ENCODE results near the gene SPPL2B.
"Not testable (repeated sequence)": the region's sequence is repeated elsewhere in the genome, so short reads cannot be mapped to it uniquely, and the experiment has no call there.

The SPPL2B gene

DNA sequence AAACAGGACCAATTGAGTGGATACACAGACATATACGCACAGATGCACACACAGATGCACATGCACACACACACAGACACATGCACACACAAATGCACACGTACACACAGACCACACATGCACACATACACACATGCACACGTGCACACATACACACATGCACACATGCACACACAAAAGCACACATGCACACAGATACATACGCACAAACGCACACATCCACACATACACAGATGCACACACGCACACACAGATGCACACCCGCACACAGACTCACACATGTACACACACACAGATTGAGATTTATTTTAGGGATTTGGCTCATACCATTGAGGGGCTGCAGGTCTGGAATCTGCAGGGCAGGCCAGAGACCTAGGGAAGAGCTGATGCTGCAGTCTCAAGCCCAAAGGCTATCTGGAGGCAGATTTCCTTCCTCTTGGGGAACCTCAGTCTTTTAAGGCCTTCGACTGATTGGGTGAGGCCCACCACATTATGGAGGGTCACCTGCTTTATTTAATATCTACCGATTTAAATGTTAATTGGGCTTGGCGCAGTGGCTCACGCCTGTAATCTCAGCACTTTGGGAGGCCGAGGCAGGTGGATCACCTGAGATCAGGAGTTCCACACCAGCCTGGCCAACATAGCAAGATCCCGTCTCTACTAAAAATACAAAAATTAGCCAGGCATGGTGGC is 54.2 kb downstream of the SPPL2B start:
- DNase-seq, result no peak

DNA sequence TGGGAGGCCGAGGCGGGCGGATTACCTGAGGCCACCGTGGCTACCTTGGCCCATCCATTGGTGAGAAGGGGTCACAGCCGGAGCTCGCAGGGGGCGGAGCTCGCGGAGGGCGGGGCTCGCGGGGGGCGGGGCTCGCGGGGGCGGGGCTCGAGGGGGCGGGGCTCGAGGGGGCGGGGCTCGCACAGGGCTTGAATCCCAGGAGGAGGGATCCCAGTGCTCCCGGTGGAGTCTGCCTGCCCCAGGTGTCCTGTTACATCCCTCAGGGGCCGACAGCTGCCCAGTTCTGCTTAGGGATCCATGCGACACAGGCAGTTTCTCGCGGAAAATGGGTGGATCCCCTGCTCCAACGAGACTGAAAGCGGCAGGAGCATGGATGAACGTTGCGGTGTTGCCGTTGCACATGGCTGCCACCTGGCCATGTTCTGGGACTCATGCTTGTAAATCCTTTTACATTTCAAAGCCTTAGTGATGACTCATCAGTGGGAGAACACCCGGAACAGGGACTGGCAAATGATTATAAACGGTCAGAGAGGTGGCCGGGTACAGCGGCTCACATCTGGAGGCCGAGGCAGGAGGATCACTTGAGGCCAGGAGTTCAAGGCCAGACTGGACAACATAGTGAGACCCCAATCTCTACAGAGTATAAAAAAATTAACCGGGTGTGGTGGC is 56.7 kb downstream of the SPPL2B start:
- DNase-seq, result no peak

GRCh38 chr19:2387367-2388288 is 59.1 kb downstream of the SPPL2B start:
- no peak for DNase-seq

GRCh38 chr19:2389594-2389993 is 61.1 kb downstream of the SPPL2B start:
- no peak for DNase-seq

- DNase-seq, result peak; percentile 86
Measured at GRCh38 chr19:2391118-2391725, 62.7 kb downstream of the SPPL2B start.

- DNase-seq, result no peak
Measured at GRCh38 chr19:2392366-2392765, 63.9 kb downstream of the SPPL2B start.

- not testable (repeated sequence) for DNase-seq
Measured at GRCh38 chr19:2392899-2393298, 64.4 kb downstream of the SPPL2B start.

DNA sequence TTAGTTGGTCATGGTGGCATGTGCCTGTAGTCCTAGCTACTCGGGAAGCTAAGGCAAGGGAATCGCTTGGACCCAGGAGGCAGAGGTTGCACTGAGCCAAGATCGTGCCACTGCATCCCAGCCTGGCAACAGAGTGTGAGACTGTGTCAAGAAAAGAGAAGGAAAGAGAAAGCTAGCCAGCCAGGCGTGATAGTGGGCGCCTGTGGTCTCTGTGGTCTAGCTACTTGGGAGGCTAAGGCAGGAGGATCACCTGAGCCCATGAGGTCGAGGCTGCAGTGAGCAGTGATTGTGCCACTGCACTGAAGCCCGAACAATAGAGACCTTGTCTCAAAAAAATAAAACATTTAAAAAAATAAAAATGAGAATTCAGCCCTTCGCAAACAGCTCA is 65.6 kb downstream of the SPPL2B start:
- no peak for DNase-seq

DNA sequence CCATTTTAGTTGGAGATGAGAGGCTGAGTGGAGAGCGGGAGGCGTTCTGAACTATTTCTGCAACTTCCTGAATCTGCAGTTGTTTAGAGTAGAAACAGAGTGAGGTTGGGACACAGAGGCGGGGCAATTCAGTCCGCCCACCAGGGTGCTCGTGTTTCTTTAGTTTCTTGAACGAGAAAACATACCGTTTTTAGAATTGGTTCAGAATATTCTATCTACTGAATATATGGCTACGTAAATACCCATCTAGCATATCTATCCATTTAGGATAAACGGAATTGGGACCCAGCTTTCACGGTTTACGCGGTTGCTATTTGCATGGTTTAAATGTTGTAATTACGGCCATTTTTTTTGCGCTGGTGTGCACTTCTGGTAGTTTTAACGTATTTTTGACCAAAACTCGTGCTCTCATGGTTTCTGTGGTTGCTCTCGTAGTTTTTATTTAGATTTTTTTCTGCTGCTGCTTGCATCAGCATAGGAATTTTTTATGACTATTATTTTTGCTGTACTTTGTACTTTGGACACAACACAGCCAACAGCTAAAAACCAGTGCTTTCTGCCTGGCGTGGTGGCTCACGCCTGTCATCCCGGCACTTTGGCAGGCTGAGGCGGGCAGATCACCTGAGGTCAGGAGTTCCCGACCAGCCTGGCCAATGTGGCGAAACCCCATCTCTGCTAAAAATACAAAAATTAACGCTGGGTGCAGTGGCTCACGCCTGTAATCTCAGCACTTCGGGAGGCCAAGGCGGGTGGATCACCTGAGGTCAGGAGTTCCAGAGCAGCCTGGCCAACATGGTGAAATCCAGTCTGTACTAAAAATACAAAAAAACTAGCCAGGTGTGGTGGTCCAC is 66.2 kb downstream of the SPPL2B start:
- DNase-seq, result peak; percentile 44

- DNase-seq, result not testable (repeated sequence)
Measured at GRCh38 chr19:2395293-2395829, 66.9 kb downstream of the SPPL2B start.

DNA sequence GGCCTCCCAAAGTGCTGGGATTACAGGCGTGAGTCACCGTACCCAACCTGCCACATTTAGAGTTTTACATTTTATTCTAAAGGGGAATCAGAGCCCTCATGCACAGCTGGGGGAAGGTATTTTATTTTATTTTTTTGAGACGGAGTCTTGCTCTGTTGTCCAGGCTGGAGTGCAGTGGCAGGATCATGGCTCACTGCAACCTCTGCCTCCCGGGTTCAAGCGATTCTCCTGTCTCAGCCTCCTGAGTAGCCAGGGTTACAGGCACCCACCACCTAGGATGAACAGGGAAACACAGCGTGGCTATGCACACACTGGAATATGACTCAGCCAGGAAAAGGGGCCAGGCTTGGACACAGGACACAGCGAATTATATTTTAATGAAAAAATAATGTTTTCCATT is 68.7 kb downstream of the SPPL2B start:
- DNase-seq, result not testable (repeated sequence)

- DNase-seq, result no peak
Measured at GRCh38 chr19:2398735-2399305, 70.3 kb downstream of the SPPL2B start.

- DNase-seq, result no peak
Measured at GRCh38 chr19:2399582-2399981, 71.1 kb downstream of the SPPL2B start.
